Mesenchymal stem cell (in vitro differentiated cells and primary cell): ENCODE data around the gene HAND2.

Experiments
- DNase-seq: peaks from one replicate; pipeline ENCODE4 v3.0.0-alpha.2; 2013
- H2AFZ ChIP-seq: one replicate; pipeline ENCODE4 v1.6.1; 2013; ENCODE audit warnings: low read depth, mild to moderate bottlenecking, control low read depth, inconsistent platforms, low read length, moderate library complexity
- H2AK5ac ChIP-seq: 2 replicates; pipeline ENCODE4 v1.6.1; 2013; ENCODE audit warnings: low read length, moderate library complexity, mild to moderate bottlenecking, inconsistent platforms; ENCODE audit not compliant: severe bottlenecking
- H2BK120ac ChIP-seq: one replicate; pipeline ENCODE4 v1.6.1; 2013; ENCODE audit warnings: low read depth, mild to moderate bottlenecking, inconsistent platforms, low read length, moderate library complexity
- H2BK12ac ChIP-seq, 2 experiments: one replicate each; pipeline ENCODE4 v1.6.1; 2013; ENCODE audit warnings: inconsistent platforms in 2 of 2, low read length in 2 of 2, mild to moderate bottlenecking in 2 of 2, moderate library complexity in 2 of 2, control low read depth in 1 of 2
- H2BK15ac ChIP-seq: one replicate; pipeline ENCODE4 v1.6.1; 2013; ENCODE audit warnings: mild to moderate bottlenecking, low read depth, inconsistent platforms; ENCODE audit not compliant: poor library complexity, severe bottlenecking
- H2BK5ac ChIP-seq: 2 replicates; pipeline ENCODE4 v1.6.1; 2013; ENCODE audit warnings: low read depth, mild to moderate bottlenecking, low read length, control low read depth, inconsistent platforms; ENCODE audit not compliant: poor library complexity, severe bottlenecking
- H3K14ac ChIP-seq, 2 experiments: one replicate each; pipeline ENCODE4 v1.6.1; 2013; ENCODE audit warnings: inconsistent platforms in 2 of 2, low read length in 2 of 2, control low read depth in 1 of 2, mild to moderate bottlenecking in 1 of 2, moderate library complexity in 1 of 2
- H3K18ac ChIP-seq, 2 experiments: one replicate each; pipeline ENCODE4 v1.6.1; 2013; ENCODE audit warnings: inconsistent platforms in 2 of 2, low read length in 2 of 2, control low read depth in 1 of 2, low read depth in 1 of 2, mild to moderate bottlenecking in 1 of 2
- H3K23ac ChIP-seq, 2 experiments: one replicate each; pipeline ENCODE4 v1.6.1; 2013; ENCODE audit warnings: inconsistent platforms in 2 of 2, low read length in 2 of 2, mild to moderate bottlenecking in 2 of 2, moderate library complexity in 2 of 2, control low read depth in 1 of 2
- H3K27ac ChIP-seq: 2 replicates; pipeline ENCODE4 v1.5.1; 2013; ENCODE audit warnings: mild to moderate bottlenecking, moderate library complexity, low read length, control low read depth, inconsistent platforms; ENCODE audit not compliant: poor library complexity, severe bottlenecking
- H3K27me3 ChIP-seq, 2 experiments: 2 replicates each; pipeline versions ENCODE4 v1.6.1 to v1.7.0; 2013; ENCODE audit warnings: low read length in 2 of 2, mild to moderate bottlenecking in 2 of 2, moderate library complexity in 2 of 2, control low read depth in 1 of 2, inconsistent platforms in 1 of 2; ENCODE audit not compliant: control insufficient read depth in 1 of 2, insufficient read depth in 1 of 2
- H3K36me3 ChIP-seq, 2 experiments: 2 replicates each; pipeline versions ENCODE4 v1.6.1 to v1.7.0; 2013; ENCODE audit warnings: low read length in 2 of 2, control low read depth in 1 of 2, inconsistent platforms in 1 of 2, low read depth in 1 of 2, mild to moderate bottlenecking in 1 of 2; ENCODE audit not compliant: insufficient read depth in 2 of 2, control insufficient read depth in 1 of 2
- H3K4ac ChIP-seq, 2 experiments: one replicate each; pipeline ENCODE4 v1.6.1; 2013; ENCODE audit warnings: inconsistent platforms in 2 of 2, low read length in 2 of 2, mild to moderate bottlenecking in 2 of 2, moderate library complexity in 2 of 2, control low read depth in 1 of 2, low read depth in 1 of 2
- H3K4me1 ChIP-seq: 2 replicates; pipeline ENCODE4 v1.6.1; 2013; ENCODE audit warnings: low read depth, low read length, control low read depth; ENCODE audit not compliant: control insufficient read depth, insufficient read depth
- H3K4me2 ChIP-seq: 2 replicates; pipeline ENCODE4 v1.6.1; 2013; ENCODE audit warnings: low read length, mild to moderate bottlenecking, inconsistent platforms; ENCODE audit not compliant: poor library complexity, severe bottlenecking
- H3K4me3 ChIP-seq, 2 experiments: 2 replicates each; pipeline versions ENCODE4 v1.5.1 to v1.7.0; 2013; ENCODE audit warnings: low read length in 2 of 2, mild to moderate bottlenecking in 2 of 2, control low read depth in 1 of 2, low read depth in 1 of 2; ENCODE audit not compliant: insufficient read depth in 1 of 2
- H3K79me1 ChIP-seq: replicated peaks from 2 replicates; pipeline ENCODE4 v1.6.1; 2013; ENCODE audit warnings: mild to moderate bottlenecking, control low read depth, low read length, inconsistent platforms; ENCODE audit not compliant: poor library complexity, severe bottlenecking
- H3K9ac ChIP-seq: 2 replicates; pipeline ENCODE4 v1.7.0; 2013; ENCODE audit warnings: mild to moderate bottlenecking, low read length, moderate library complexity
- H3K9me3 ChIP-seq: 2 replicates; pipeline ENCODE4 v1.7.0; 2013; ENCODE audit warnings: mild to moderate bottlenecking, low read length; ENCODE audit not compliant: control insufficient read depth
- H4K8ac ChIP-seq: one replicate; pipeline ENCODE4 v1.6.1; 2013; ENCODE audit warnings: inconsistent platforms, mild to moderate bottlenecking, low read length, moderate library complexity
- H4K91ac ChIP-seq: one replicate; pipeline ENCODE4 v1.6.1; 2013; ENCODE audit warnings: mild to moderate bottlenecking, low read length, inconsistent platforms
- WGBS: methylation state at CpG from one replicate; pipeline ENCODE4 v1.1.7; 2013; ENCODE audit warnings: mixed read lengths; 5-methylcytosine and 5-hydroxymethylcytosine counted together

HAND2 gene

DNA sequence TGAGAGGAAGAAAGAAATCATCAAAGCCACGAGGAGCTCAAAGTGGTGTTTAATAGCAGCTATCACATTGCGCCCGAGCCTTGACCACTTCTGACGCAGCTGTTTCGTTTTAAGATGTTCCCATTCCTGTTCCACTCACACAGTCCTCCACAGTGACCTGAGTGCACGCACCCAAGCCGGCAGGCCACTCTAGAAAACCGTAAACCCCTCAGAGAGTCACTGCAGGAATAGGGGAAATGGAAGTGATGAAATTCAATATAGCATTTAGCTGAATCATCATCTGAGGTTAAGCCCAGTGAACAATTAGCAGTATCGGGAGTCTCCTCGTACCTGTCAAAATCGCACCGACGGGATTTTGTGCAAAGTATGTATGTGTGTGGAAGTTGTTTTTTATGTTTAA lies 17.9 kb upstream of the HAND2 start:
- H3K9ac ChIP-seq: no peak overlapping the region
- no peaks in the 10 kb centered on the region for H3K79me1 ChIP-seq
- H3K27me3 ChIP-seq: peaks cover 0 to 21% of the 10 kb centered on the region in 2 experiments
- no peak overlapping the region for H2BK15ac ChIP-seq
- H2AFZ ChIP-seq: no peak overlapping the region
- H3K18ac ChIP-seq: no peak overlapping the region
- DNase-seq: no peak
- H3K4me3 ChIP-seq: no peak overlapping the region
- no peak overlapping the region for H3K27ac ChIP-seq
- peak overlapping the region in 1 of 2 experiments; percentile 83 for H3K23ac ChIP-seq
- no peak overlapping the region for H2AK5ac ChIP-seq
- H4K91ac ChIP-seq: no peak overlapping the region
- no peak overlapping the region for H2BK12ac ChIP-seq
- H2BK5ac ChIP-seq: no peak overlapping the region
- no peak overlapping the region for H3K14ac ChIP-seq
- no peak overlapping the region for H2BK120ac ChIP-seq
- 89% methylated on average over 13 of the region's 13 CpGs for WGBS
- no peaks in the 10 kb centered on the region for H3K9me3 ChIP-seq
- H3K36me3 ChIP-seq: no peaks in the 10 kb centered on the region
- H3K4me1 ChIP-seq: no peaks in the 10 kb centered on the region
- H3K4ac ChIP-seq: peak overlapping the region in 1 of 2 experiments; percentile 61
- peak overlapping the region; percentile 69 for H4K8ac ChIP-seq
- H3K4me2 ChIP-seq: no peak overlapping the region

DNA sequence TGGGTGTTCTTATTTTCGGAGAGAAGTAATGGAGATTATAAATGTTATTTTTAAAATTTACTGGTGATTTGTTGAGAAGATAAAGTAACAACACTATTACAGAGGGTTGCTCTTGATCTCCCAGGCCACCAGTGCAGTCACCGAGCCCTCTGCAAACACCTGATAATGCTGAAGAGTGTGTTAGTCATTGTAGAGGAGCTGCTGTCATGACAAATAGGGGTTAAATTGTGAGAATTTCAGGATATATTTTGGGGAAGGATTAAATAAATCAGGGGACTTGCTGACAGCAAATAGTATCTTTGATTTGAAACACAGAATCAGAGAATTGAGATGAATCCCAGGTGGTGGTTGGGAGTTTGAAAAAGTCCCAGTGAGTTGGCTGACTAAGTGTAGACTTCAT lies 16.7 kb upstream of the HAND2 start:
- Histone ChIP-seq H2BK5ac (no peak overlapping the region), H4K91ac (no peak overlapping the region), H3K18ac (no peak overlapping the region), H2BK120ac (no peak overlapping the region), H3K4ac (no peak overlapping the region), H3K4me3 (no peak overlapping the region), H3K4me1 (no peaks in the 10 kb centered on the region), H2BK15ac (no peak overlapping the region), H3K9ac (no peak overlapping the region), H2BK12ac (no peak overlapping the region), H4K8ac (no peak overlapping the region), H3K79me1 (no peaks in the 10 kb centered on the region), H3K23ac (no peak overlapping the region), H2AK5ac (no peak overlapping the region), H3K27me3 (peaks cover 0 to 21% of the 10 kb centered on the region in 2 experiments), H3K14ac (no peak overlapping the region), H3K4me2 (no peak overlapping the region), H3K36me3 (no peaks in the 10 kb centered on the region), H2AFZ (no peak overlapping the region), H3K9me3 (no peaks in the 10 kb centered on the region), H3K27ac (no peak overlapping the region)
- 96% methylated on average over 2 of the region's 2 CpGs for WGBS
- no peak for DNase-seq

DNA sequence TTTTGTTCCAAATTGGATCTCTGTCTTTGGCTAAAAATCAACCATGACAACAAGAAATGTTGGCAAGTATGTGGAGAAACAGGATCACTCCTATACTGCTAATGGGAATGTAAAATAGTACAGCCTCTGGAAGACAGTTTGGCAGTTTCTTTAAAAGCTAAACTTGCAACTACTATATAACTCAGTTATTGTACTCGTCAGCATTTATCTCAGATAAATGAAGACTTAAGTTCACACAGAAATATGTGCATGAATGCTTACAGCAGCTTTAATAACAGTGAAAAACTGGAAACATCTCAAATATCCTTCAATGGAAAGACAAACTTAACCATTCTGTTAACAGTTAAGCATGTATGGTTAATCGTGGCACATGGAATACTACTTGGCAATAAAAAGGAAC lies 15.4 kb upstream of the HAND2 start:
- no peaks in the 10 kb centered on the region for H3K9me3 ChIP-seq
- H2BK120ac ChIP-seq: no peak overlapping the region
- DNase-seq: no peak
- no peak overlapping the region for H3K18ac ChIP-seq
- H2AFZ ChIP-seq: no peak overlapping the region
- H4K8ac ChIP-seq: no peak overlapping the region
- H3K4me2 ChIP-seq: no peak overlapping the region
- no peak overlapping the region for H2BK12ac ChIP-seq
- no peaks in the 10 kb centered on the region for H3K79me1 ChIP-seq
- H4K91ac ChIP-seq: no peak overlapping the region
- H3K4me1 ChIP-seq: no peaks in the 10 kb centered on the region
- H3K27me3 ChIP-seq: peaks cover 0 to 22% of the 10 kb centered on the region in 2 experiments
- H3K36me3 ChIP-seq: no peaks in the 10 kb centered on the region
- H3K23ac ChIP-seq: no peak overlapping the region
- no peak overlapping the region for H2AK5ac ChIP-seq
- H3K4me3 ChIP-seq: no peak overlapping the region
- H2BK15ac ChIP-seq: no peak overlapping the region
- 100% methylated on average over 1 of the region's 2 CpGs for WGBS
- H3K27ac ChIP-seq: no peak overlapping the region
- no peak overlapping the region for H2BK5ac ChIP-seq
- H3K9ac ChIP-seq: no peak overlapping the region
- no peak overlapping the region for H3K4ac ChIP-seq
- no peak overlapping the region for H3K14ac ChIP-seq

DNA sequence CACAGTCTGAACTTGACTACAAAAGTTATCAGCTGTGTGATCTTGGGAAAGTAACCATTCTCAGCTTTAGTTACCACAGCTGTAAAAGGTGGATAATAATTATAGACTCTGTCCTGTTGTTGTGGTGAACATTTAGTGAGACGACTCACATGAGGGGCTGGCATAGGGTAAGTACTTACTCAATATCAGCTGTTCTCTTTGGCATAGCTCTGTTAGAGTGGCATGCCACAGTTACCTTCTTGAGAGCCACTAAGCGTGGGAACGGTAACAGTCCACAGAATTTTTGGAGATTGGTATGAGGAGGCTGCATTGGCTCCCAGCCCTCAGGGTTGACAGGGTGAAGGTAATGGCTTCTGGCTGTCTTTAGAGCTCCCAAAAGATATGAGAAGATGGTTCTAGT lies 13.2 kb upstream of the HAND2 start:
- Histone ChIP-seq H2BK12ac (no peak overlapping the region), H3K4me1 (peaks cover 5% of the 10 kb centered on the region), H3K4me3 (no peak overlapping the region), H2BK120ac (no peak overlapping the region), H3K14ac (no peak overlapping the region), H3K18ac (no peak overlapping the region), H3K4ac (no peak overlapping the region), H4K8ac (peak overlapping the region; percentile 27), H3K27ac (no peak overlapping the region), H2BK15ac (no peak overlapping the region), H3K9me3 (no peaks in the 10 kb centered on the region), H4K91ac (no peak overlapping the region), H2AFZ (no peak overlapping the region), H3K4me2 (no peak overlapping the region), H3K79me1 (no peaks in the 10 kb centered on the region), H3K36me3 (no peaks in the 10 kb centered on the region), H3K23ac (no peak overlapping the region), H2AK5ac (no peak overlapping the region), H2BK5ac (no peak overlapping the region), H3K27me3 (peaks cover 0 to 38% of the 10 kb centered on the region in 2 experiments), H3K9ac (no peak overlapping the region)
- no peak for DNase-seq
- WGBS: 93% methylated on average over 3 of the region's 3 CpGs
